HG02870 (cell line): ENCODE data around the gene MYL5.
"Not testable (repeated sequence)": the region's sequence is repeated elsewhere in the genome, so short reads cannot be mapped to it uniquely, and the experiment has no call there.

Source experiments
- ATAC-seq: cut with Tn5 transposase; IDR thresholded peaks from one replicate; pipeline ENCODE4 v1.9.1; 2021; ENCODE audit warnings: mild to moderate bottlenecking, moderate library complexity; ENCODE audit not compliant: unreplicated experiment

MYL5 gene

GRCh38 chr4:683982-684622 lies 9.8 kb downstream of the MYL5 start:
- no peak for ATAC-seq

GRCh38 chr4:684623-685327 lies 10.4 kb downstream of the MYL5 start:
- ATAC-seq, result no peak

- ATAC-seq, result no peak
These were observed 11.5 kb downstream of the MYL5 start for GRCh38 chr4:685679-686412.

- no peak for ATAC-seq
These were observed 12.2 kb downstream of the MYL5 start for GRCh38 chr4:686413-687040.

GRCh38 chr4:687048-687970 lies 13.0 kb downstream of the MYL5 start:
- no peak for ATAC-seq

GRCh38 chr4:687971-688853 lies 13.9 kb downstream of the MYL5 start:
- no peak for ATAC-seq

- ATAC-seq, result no peak
These were observed 14.7 kb downstream of the MYL5 start, which contains the start of gene SLC49A3 for GRCh38 chr4:688854-689681. Gene SLC49A3 (minus strand): TSS chr4:689151. CDS start chr4:689127, 24 bp downstream.

GRCh38 chr4:689723-690122 lies 15.4 kb downstream of the MYL5 start:
- ATAC-seq, result no peak

- no peak for ATAC-seq
These were observed 18.6 kb downstream of the MYL5 start for GRCh38 chr4:692771-693554.

- not testable (repeated sequence) for ATAC-seq
These were observed 20.1 kb downstream of the MYL5 start for GRCh38 chr4:694341-694940.

- ATAC-seq, result no peak
These were observed 25.7 kb downstream of the MYL5 start for GRCh38 chr4:699816-700580.

- ATAC-seq, result no peak
These were observed 26.4 kb downstream of the MYL5 start for GRCh38 chr4:700587-701264.

- ATAC-seq, result no peak
These were observed 28.3 kb downstream of the MYL5 start for GRCh38 chr4:702618-703048.

- no peak for ATAC-seq
These were observed 29.2 kb downstream of the MYL5 start for GRCh38 chr4:703336-704197.
